NCI-H82 (cell line): ENCODE measurements around the gene LRRFIP2.

Experiments used
- DNase-seq: peaks from one replicate; lab custom pipeline; 2025; lab: John Stamatoyannopoulos, UW

The LRRFIP2 gene

DNA sequence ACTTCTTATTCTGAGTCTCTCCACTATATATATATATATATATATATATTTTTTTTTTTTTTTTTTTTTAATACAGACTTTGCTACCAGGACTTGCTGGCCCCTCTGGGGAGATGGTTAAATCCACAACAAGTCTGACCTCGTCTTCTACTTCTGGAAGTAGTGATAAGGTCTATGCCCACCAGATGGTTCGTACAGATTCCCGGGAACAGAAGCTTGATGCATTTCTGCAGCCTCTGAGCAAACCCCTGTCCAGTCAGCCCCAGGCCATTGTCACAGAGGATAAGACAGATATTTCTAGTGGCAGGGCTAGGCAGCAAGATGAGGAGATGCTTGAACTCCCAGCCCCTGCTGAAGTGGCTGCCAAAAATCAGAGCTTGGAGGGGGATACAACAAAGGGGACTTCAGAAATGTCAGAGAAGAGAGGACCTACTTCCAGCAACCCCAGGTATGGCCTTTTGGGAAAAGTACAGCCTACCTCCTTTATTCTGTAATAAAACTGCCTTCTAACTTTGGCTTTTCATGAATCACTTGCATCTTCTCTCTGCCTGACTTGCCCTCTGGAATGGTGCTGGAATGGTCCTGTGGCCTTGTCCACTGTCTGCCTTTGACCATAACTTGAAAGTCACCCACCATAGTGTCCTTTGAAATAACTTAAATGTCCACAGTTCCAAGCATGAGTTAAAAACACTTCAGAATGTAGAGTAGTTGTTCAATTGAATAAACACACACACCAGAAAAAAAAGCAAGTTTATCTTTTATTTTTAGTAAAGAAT lies 148.6 kb downstream of the LRRFIP2 start:
- no peak for DNase-seq

DNA sequence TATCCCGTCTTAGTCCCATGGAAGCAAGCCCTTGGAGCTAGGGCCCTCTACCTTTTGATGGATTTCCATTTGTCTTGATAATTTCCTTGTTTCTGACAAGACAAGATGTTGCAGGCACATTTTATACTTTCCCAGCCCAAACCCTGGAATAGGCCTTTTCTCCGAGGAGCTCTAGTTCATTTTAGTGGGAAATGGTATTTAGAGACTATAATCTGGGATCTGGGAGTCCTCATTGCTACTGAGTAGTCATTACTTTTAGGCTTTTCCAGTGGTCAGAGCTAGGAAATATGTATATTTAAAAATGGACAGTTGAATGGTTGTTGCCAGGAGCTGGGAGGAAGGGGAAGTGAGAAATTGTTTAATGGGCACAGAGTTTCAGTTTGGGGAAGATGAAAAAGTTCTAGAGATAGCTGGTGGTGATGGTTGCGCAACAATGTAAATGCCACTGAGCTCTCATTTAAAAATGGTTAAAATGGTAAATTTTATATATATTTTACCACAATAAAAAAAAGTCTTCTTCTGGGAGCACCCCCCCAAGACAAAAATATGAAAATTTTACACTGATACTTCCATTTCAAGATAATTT lies 149.5 kb downstream of the LRRFIP2 start:
- DNase-seq: no peak

DNA sequence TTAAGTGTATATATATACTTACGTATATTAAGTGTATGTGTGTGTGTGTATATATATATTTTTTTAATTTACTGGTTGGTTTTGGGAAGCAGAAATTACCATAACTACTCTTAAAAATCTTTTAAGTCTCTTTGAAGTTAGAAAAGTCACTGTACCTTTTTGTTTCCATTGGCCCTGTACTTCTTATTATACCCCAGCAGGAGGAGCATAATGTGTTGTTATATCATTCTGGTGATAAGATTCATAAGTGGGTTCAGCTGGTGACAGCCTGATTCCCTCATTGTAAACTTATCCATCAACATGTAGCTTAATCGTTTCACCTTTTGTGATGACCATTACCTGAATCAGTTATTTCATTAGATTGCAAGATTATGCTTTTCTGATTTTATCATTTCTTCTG lies 150.3 kb downstream of the LRRFIP2 start:
- DNase-seq: peak; percentile 9

DNA sequence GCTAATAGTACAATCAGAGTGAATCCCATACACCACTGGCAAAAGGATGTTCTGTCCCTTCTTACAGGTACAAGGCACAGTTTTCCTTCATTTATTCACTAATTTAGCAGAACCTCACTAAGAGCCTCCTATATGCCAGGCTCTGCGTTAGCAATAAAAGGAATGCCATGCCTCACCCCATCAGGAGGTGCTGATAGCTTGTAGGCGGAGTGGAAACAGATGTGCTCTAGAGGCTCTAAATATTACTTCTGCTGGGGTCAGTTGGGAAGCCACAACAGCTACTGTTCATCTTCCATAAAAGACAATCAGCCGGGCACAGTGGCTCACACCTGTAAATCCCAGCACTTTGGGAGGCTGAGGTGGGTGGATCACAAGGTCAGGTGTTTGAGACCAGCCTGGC lies 156.7 kb downstream of the LRRFIP2 start:
- no peak for DNase-seq

DNA sequence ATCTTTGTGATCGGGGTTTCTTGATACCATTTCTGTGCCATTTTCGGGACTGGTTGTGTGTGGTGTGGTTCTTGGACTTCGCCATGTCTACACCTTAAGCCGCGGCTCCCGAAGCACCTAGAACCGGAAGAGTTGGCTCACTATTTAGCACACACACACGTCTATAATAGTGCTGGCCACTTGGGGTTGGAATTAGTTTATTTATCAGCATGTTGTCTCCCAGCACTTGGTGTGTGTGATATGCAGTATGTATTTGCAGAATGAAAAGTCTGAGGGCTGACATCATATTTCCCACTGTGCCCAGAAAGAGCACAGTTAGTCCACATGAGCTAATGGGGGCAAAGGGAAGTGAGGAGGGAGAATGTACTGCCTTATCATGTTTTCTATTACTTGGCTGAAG lies 157.5 kb downstream of the LRRFIP2 start:
- no peak for DNase-seq

DNA sequence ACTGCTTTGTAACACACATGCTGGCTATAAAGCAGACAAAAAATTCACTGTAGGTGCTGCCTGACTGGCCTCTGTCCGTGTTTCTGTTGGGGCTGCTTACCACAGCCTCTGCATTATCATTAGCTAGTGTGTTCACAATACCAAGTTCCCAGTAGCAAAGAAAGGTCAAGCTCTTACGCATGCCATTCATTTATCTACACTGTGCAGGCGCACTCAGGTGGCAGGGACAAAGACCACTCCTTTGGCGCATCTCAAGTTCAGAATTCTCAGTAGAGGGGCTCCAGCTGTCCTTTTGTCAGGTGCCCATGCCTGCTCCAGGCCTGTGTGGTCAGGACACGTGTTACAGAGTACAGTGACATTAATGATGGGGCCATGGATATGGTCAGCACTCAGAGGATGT lies 158.7 kb downstream of the LRRFIP2 start:
- no peak for DNase-seq

DNA sequence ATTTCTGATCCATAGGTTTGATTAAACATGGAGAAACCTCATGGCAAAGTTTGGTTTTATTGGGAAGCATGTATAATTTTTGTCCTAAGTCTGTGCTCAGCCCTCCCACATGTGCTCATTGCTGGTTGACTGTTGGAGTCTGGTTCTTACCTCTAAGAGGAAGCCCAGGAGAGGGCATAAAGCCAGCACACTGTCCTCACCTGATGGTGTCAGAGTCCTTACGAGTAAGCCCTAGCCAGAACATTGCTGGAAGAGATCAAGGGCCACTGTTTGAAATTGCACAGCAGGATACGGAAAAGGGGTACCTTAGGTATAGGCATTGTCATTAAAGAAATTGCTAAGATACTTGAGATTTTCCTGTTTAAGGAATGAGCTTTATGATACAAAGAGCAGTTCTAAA lies 159.8 kb downstream of the LRRFIP2 start:
- no peak for DNase-seq
